HepG2 (cell line): ENCODE measurements around the gene PKMYT1. TPM values are rescaled to one million over a fixed set of nuclear protein-coding genes. Genes with fewer than 3 reads are reported as not detected.
A peak's percentile ranks its signal among the peaks of the same experiment; 100 is the strongest.

Experiments used
- CEBPB ChIP-seq: IDR thresholded peaks from 2 replicates; pipeline ENCODE4 v1.6.1; 2011; ENCODE audit warnings: low read depth, low read length, improper control_type of control experiment, borderline replicate concordance
- FOSL1 ChIP-seq: sonication (generic); formaldehyde crosslinking; IDR thresholded peaks from 2 replicates; pipeline ENCODE4 v1.9.0; 2021; ENCODE audit warnings: missing genetic modification reagents, borderline replicate concordance
- HNRNPL ChIP-seq: fragments of 200-400 bp; formaldehyde crosslinking; IDR thresholded peaks from 2 replicates; pipeline ENCODE4 v1.6.1; 2017; ENCODE audit warnings: mild to moderate bottlenecking, low read depth, low read length
- MTF2 ChIP-seq: sonication (generic); formaldehyde crosslinking; IDR thresholded peaks from 2 replicates; pipeline ENCODE4 v1.5.0; 2020; ENCODE audit warnings: missing genetic modification reagents, borderline replicate concordance
- MXI1 ChIP-seq: IDR thresholded peaks from 3 replicates; pipeline ENCODE4 v1.6.1; 2012; ENCODE audit warnings: low read depth, low read length, inconsistent platforms, borderline replicate concordance
- NFE2 ChIP-seq: sonication (generic); formaldehyde crosslinking; IDR thresholded peaks from 2 replicates; pipeline ENCODE4 v1.4.0; 2020; ENCODE audit warnings: missing genetic modification reagents
- SIX4 ChIP-seq: sonication (generic); formaldehyde crosslinking; IDR thresholded peaks from 2 replicates; pipeline ENCODE4 v1.4.0; 2020; ENCODE audit warnings: missing genetic modification reagents
- ZNF550 ChIP-seq: sonication (generic); formaldehyde crosslinking; IDR thresholded peaks from 2 replicates; pipeline ENCODE4 v1.4.0; 2020; ENCODE audit warnings: mild to moderate bottlenecking, missing genetic modification reagents, borderline replicate concordance
- ZNF674 ChIP-seq: sonication (generic); formaldehyde crosslinking; IDR thresholded peaks from 2 replicates; pipeline ENCODE4 v1.5.0; 2020; ENCODE audit warnings: low read depth, mild to moderate bottlenecking, missing genetic modification reagents
- ZSCAN20 ChIP-seq: sonication (generic); formaldehyde crosslinking; IDR thresholded peaks from 2 replicates; pipeline ENCODE4 v1.4.0; 2020; ENCODE audit warnings: missing genetic modification reagents, mild to moderate bottlenecking, borderline replicate concordance
- ZSCAN25 ChIP-seq: sonication (generic); formaldehyde crosslinking; IDR thresholded peaks from 2 replicates; pipeline ENCODE4 v1.8.0; 2022; ENCODE audit warnings: mild to moderate bottlenecking, missing genetic modification reagents
- polyA plus RNA-seq, 8 experiments: library from polyadenylated mRNA; depleted of rRNA in 3 of 8; stranded (reverse) in 7 of 8; unstranded in 1 of 8; fragments of >200 nt; fragmentation: Illumina TruSeq in 4 of 8; extraction: Trizol in 4 of 8; gene quantifications; 2 replicates each; pipeline versions ENCODE4 v1.2.1 to v1.2.3, GENCODE V29; 2011 to 2016; ENCODE audit warnings: low read depth in 4 of 8, missing spikeins in 1 of 8, mixed read lengths in 1 of 8; ENCODE audit not compliant: insufficient read depth in 1 of 8
- total RNA-seq, 5 experiments: library from RNA; depleted of rRNA; stranded (reverse); fragments of >200 nt; fragmentation: Illumina TruSeq; extraction: Trizol; gene quantifications; 2 replicates each; pipeline ENCODE4 v1.2.3, GENCODE V29; 2016; ENCODE audit warnings: low read depth in 1 of 5
- TF ChIP-seq, protein P1 (sequence below): sonication (generic); formaldehyde crosslinking; IDR thresholded peaks from one replicate; pipeline ENCODE4 v1.5.1; 2020; ENCODE audit warnings: mild to moderate bottlenecking, missing genetic modification reagents; ENCODE audit errors: not compliant biosample characterization
- TF ChIP-seq, protein P2 (sequence below): IDR thresholded peaks from 2 replicates; pipeline ENCODE4 v1.6.1; 2016; ENCODE audit warnings: mild to moderate bottlenecking
- TF ChIP-seq, protein P3 (sequence below): IDR thresholded peaks from 2 replicates; pipeline ENCODE4 v1.6.1; 2012; ENCODE audit warnings: low read length, improper control_type of control experiment

PKMYT1 gene
- total and polyA plus RNA-seq, 2 of the 13 experiments (the other 11 are each of a cell fraction or from before 2014, with no cell fraction given) = 7.0 to 27.8 TPM

DNA sequence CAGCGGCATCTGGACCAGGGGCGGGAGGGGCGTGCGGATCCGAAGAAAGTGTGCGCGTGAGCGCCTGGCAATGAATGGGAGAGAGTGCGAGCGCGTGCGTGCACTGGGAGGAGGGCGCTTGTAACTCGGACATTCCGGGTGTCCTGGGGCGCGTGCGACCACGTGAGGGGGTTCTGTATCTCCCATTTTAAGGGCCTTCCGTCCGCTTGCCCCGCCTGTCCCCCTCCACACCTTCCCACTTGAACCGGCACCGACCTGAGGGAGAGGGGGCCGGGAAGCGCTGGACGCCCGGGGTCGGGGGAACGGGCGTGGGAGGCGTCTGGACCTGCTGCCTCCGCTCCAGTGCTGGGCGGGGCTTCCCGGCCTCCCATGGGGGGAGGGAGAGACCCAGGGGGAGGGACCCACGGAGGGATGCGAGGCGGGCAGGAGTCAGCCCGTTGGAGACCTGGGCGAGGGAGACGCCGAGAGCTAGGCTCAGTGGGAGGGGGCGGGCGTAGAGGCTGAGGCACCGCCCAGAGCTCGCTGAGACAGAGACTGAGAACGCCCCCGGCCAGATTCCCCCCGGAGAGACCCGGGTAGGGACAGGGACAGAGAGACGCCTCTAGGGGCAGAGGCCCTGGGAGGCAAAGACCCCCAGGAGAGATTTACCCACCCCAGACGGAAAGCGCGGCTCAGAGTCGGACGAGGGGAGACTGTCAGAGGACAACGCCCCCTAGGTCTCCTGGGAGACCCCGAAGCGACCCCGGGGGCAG, 16.3 kb downstream of the PKMYT1 start, which contains the start of gene KREMEN2 (continued):
- TF ChIP-seq, protein P1, sequence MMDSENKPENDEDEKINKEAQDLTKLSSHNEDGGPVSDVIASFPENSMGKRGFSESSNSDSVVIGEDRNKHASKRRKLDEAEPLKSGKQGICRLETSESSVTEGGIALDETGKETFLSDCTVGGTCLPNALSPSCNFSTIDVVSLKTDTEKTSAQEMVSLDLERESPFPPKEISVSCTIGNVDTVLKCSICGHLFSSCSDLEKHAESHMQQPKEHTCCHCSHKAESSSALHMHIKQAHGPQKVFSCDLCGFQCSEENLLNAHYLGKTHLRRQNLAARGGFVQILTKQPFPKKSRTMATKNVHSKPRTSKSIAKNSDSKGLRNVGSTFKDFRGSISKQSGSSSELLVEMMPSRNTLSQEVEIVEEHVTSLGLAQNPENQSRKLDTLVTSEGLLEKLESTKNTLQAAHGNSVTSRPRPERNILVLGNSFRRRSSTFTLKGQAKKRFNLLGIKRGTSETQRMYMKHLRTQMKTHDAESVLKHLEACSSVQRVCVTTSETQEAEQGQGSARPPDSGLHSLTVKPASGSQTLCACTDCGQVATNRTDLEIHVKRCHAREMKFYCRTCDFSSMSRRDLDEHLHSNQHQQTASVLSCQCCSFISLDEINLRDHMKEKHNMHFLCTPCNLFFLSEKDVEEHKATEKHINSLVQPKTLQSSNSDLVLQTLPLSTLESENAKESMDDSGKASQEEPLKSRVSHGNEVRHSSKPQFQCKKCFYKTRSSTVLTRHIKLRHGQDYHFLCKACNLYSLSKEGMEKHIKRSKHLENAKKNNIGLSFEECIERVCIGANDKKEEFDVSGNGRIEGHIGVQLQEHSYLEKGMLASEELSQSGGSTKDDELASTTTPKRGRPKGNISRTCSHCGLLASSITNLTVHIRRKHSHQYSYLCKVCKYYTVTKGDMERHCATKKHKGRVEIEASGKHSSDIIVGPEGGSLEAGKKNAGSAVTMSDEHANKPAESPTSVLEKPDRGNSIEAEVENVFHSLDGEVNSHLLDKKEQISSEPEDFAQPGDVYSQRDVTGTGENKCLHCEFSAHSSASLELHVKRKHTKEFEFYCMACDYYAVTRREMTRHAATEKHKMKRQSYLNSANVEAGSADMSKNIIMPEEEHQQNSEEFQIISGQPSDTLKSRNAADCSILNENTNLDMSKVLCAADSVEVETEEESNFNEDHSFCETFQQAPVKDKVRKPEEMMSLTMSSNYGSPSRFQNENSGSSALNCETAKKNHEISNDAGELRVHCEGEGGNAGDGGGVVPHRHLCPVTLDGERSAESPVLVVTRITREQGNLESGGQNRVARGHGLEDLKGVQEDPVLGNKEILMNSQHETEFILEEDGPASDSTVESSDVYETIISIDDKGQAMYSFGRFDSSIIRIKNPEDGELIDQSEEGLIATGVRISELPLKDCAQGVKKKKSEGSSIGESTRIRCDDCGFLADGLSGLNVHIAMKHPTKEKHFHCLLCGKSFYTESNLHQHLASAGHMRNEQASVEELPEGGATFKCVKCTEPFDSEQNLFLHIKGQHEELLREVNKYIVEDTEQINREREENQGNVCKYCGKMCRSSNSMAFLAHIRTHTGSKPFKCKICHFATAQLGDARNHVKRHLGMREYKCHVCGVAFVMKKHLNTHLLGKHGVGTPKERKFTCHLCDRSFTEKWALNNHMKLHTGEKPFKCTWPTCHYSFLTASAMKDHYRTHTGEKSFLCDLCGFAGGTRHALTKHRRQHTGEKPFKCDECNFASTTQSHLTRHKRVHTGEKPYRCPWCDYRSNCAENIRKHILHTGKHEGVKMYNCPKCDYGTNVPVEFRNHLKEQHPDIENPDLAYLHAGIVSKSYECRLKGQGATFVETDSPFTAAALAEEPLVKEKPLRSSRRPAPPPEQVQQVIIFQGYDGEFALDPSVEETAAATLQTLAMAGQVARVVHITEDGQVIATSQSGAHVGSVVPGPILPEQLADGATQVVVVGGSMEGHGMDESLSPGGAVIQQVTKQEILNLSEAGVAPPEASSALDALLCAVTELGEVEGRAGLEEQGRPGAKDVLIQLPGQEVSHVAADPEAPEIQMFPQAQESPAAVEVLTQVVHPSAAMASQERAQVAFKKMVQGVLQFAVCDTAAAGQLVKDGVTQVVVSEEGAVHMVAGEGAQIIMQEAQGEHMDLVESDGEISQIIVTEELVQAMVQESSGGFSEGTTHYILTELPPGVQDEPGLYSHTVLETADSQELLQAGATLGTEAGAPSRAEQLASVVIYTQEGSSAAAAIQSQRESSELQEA (CRISPR knock-in tag) = no peak
- TF ChIP-seq ZSCAN25 (CRISPR knock-in tag) = no peak
- no peak for TF ChIP-seq ZNF674 (CRISPR knock-in tag)
- no peak for TF ChIP-seq ZSCAN20 (CRISPR knock-in tag)
- no peak for TF ChIP-seq HNRNPL
- TF ChIP-seq SIX4 (CRISPR knock-in tag) = no peak
- TF ChIP-seq FOSL1 = no peak
- no peak for TF ChIP-seq MTF2
- TF ChIP-seq ZNF550 (CRISPR knock-in tag) = no peak
- no peak for TF ChIP-seq NFE2 (CRISPR knock-in tag)
- TF ChIP-seq, protein P2, sequence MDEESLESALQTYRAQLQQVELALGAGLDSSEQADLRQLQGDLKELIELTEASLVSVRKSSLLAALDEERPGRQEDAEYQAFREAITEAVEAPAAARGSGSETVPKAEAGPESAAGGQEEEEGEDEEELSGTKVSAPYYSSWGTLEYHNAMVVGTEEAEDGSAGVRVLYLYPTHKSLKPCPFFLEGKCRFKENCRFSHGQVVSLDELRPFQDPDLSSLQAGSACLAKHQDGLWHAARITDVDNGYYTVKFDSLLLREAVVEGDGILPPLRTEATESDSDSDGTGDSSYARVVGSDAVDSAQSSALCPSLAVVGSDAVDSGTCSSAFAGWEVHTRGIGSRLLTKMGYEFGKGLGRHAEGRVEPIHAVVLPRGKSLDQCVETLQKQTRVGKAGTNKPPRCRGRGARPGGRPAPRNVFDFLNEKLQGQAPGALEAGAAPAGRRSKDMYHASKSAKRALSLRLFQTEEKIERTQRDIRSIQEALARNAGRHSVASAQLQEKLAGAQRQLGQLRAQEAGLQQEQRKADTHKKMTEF (CRISPR knock-in tag) = peak; percentile 38; the same call in 1 of the 2 replicates
- TF ChIP-seq MXI1 = no peak
- TF ChIP-seq, protein P3, sequence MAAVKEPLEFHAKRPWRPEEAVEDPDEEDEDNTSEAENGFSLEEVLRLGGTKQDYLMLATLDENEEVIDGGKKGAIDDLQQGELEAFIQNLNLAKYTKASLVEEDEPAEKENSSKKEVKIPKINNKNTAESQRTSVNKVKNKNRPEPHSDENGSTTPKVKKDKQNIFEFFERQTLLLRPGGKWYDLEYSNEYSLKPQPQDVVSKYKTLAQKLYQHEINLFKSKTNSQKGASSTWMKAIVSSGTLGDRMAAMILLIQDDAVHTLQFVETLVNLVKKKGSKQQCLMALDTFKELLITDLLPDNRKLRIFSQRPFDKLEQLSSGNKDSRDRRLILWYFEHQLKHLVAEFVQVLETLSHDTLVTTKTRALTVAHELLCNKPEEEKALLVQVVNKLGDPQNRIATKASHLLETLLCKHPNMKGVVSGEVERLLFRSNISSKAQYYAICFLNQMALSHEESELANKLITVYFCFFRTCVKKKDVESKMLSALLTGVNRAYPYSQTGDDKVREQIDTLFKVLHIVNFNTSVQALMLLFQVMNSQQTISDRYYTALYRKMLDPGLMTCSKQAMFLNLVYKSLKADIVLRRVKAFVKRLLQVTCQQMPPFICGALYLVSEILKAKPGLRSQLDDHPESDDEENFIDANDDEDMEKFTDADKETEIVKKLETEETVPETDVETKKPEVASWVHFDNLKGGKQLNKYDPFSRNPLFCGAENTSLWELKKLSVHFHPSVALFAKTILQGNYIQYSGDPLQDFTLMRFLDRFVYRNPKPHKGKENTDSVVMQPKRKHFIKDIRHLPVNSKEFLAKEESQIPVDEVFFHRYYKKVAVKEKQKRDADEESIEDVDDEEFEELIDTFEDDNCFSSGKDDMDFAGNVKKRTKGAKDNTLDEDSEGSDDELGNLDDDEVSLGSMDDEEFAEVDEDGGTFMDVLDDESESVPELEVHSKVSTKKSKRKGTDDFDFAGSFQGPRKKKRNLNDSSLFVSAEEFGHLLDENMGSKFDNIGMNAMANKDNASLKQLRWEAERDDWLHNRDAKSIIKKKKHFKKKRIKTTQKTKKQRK = no peak
- TF ChIP-seq CEBPB = no peak
